ENCODE results near the gene AEBP2.
"Not testable (repeated sequence)": the region's sequence is repeated elsewhere in the genome, so short reads cannot be mapped to it uniquely, and the experiment has no call there.

The AEBP2 gene

DNA sequence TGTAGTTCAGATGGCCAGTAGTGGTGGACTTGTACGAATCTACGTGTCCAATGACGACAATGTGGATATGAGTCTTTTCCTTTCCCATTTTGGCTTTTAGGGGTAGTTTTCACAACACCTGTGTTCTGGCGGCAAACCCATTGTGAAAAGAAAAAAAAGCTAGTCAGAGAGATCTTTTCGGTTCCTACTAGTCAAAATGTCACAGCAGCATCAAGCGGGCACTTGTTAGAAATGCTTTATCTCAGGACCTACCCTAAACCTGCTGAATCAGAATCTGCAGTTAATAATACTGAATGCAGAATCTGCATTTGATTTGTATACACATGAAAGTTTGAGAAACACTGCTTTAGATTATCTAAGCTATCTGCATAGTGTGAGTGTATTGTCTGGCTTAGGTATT, 18.3 kb downstream of the AEBP2 start:
- H3K9me3 ChIP-seq (ENCODE audit: control insufficient read depth, low read length) = no peaks in the 10 kb centered on the region
- H3K27ac ChIP-seq (ENCODE audit: low read depth, low read length, severe bottlenecking) = no peak overlapping the region
- no peak overlapping the region for H3K4me3 ChIP-seq (ENCODE audit: extremely low read depth, insufficient read depth, low read length, poor library complexity, severe bottlenecking)
- no peaks in the 10 kb centered on the region for H3K4me1 ChIP-seq (ENCODE audit: control insufficient read depth, insufficient read depth, low read length, poor library complexity, severe bottlenecking)
- peaks cover 18% of the 10 kb centered on the region for H3K36me3 ChIP-seq (ENCODE audit: control insufficient read depth, insufficient read depth, low read length)
- WGBS, 2 experiments (ENCODE audit: insufficient coverage in 2 of 2) = 96 to 100% methylated on average over 5 to 6 of the region's 6 CpGs

DNA sequence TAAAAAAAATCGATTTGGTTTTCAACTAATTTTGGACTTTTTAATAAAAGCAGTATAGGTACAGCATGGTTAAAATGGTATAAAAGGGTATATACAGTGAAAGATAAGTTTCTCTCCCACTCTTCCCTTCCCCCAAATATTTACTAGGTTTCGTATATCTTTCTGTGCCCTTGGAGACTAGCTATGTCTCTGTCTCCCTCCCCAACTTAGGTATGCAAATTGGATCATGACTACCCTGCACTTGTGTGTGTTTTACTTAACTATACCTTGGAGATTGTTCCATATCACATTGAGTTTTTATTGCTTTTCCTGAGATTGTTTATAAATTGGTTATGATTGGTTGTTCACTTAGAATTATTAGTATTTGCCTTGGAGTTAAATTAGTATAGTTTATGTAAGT, 19.4 kb downstream of the AEBP2 start:
- no peaks in the 10 kb centered on the region for H3K9me3 ChIP-seq (ENCODE audit: control insufficient read depth, low read length)
- no peak overlapping the region for H3K4me3 ChIP-seq (ENCODE audit: extremely low read depth, insufficient read depth, low read length, poor library complexity, severe bottlenecking)
- peaks cover 24% of the 10 kb centered on the region for H3K36me3 ChIP-seq (ENCODE audit: control insufficient read depth, insufficient read depth, low read length)
- H3K4me1 ChIP-seq (ENCODE audit: control insufficient read depth, insufficient read depth, low read length, poor library complexity, severe bottlenecking) = no peaks in the 10 kb centered on the region
- H3K27ac ChIP-seq (ENCODE audit: low read depth, low read length, severe bottlenecking) = no peak overlapping the region
- 100% methylated on average over 1 of the region's 2 CpGs; no CpG with 5 or more reads in 1 of the 2 experiments for WGBS, 2 experiments (ENCODE audit: insufficient coverage in 2 of 2)

DNA sequence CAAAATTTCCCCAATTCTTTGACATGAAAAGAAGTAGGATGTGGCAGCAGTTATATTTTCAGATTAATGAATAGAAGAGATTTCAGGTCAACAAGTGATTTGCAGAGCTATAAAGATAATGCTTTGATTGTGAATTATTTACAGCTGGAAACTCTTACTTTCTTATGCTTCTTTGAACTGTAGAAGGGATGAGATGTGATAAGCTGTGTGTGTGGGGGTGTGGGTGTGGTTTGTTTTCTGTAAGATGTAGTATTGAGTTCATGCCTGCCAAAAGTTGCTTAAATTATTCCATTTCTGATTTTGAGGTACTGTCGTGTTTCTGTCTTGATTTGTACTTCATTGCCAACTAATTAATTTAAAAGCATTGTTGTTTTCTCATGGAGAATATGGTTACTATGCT, 22.7 kb downstream of the AEBP2 start:
- Histone ChIP-seq H3K4me1 (ENCODE audit: control insufficient read depth, insufficient read depth, low read length, poor library complexity, severe bottlenecking) (no peaks in the 10 kb centered on the region), H3K4me3 (ENCODE audit: extremely low read depth, insufficient read depth, low read length, poor library complexity, severe bottlenecking) (no peak overlapping the region), H3K9me3 (ENCODE audit: control insufficient read depth, low read length) (no peaks in the 10 kb centered on the region), H3K27ac (ENCODE audit: low read depth, low read length, severe bottlenecking) (no peak overlapping the region), H3K36me3 (ENCODE audit: control insufficient read depth, insufficient read depth, low read length) (peaks cover 39% of the 10 kb centered on the region)
- no CpG with 5 or more reads among the region's 1 CpG for WGBS, 2 experiments (ENCODE audit: insufficient coverage in 2 of 2)

GRCh38 chr12:19462406-19462805, 23.1 kb downstream of the AEBP2 start:
- peaks cover 42% of the 10 kb centered on the region for H3K36me3 ChIP-seq (ENCODE audit: control insufficient read depth, insufficient read depth, low read length)
- H3K4me3 ChIP-seq (ENCODE audit: extremely low read depth, insufficient read depth, low read length, poor library complexity, severe bottlenecking) = no peak overlapping the region
- 100% methylated on average over 4 of the region's 5 CpGs; no CpG with 5 or more reads in 1 of the 2 experiments for WGBS, 2 experiments (ENCODE audit: insufficient coverage in 2 of 2)

DNA sequence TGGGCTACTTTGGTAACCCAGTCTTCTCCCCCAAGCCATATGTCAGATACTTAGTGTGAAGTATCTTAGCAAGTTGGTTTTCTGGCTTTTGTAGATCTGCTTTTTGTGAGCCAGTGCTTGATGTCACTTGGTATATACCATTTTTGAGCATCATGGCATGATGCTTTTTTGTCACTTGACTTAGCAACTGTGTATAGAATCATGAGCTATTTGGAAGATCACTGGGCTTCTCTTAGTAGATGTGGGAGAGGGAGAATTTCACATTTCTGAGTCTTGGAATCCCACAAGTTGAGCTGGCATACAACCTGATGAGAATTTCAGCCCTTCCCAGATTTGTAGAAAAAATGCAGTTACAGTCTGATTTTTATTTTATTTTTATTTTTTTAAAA, 24.9 kb downstream of the AEBP2 start:
- Histone ChIP-seq H3K4me1 (ENCODE audit: control insufficient read depth, insufficient read depth, low read length, poor library complexity, severe bottlenecking) (no peaks in the 10 kb centered on the region), H3K27ac (ENCODE audit: low read depth, low read length, severe bottlenecking) (no peak overlapping the region), H3K4me3 (ENCODE audit: extremely low read depth, insufficient read depth, low read length, poor library complexity, severe bottlenecking) (no peak overlapping the region), H3K36me3 (ENCODE audit: control insufficient read depth, insufficient read depth, low read length) (peaks cover 59% of the 10 kb centered on the region), H3K9me3 (ENCODE audit: control insufficient read depth, low read length) (no peaks in the 10 kb centered on the region)

More at GRCh38 chr12:19462406-19462805, 23.1 kb downstream of the AEBP2 start:
- no peaks in the 10 kb centered on the region for H3K9me3 ChIP-seq (ENCODE audit: control insufficient read depth, low read length)
- H3K27ac ChIP-seq (ENCODE audit: low read depth, low read length, severe bottlenecking) = no peak overlapping the region
- H3K4me1 ChIP-seq (ENCODE audit: control insufficient read depth, insufficient read depth, low read length, poor library complexity, severe bottlenecking) = no peaks in the 10 kb centered on the region

- Histone ChIP-seq H3K4me1 (ENCODE audit: control insufficient read depth, insufficient read depth, low read length, poor library complexity, severe bottlenecking) (no peaks in the 10 kb centered on the region), H3K4me3 (ENCODE audit: extremely low read depth, insufficient read depth, low read length, poor library complexity, severe bottlenecking) (no peak overlapping the region), H3K9me3 (ENCODE audit: control insufficient read depth, low read length) (no peaks in the 10 kb centered on the region), H3K36me3 (ENCODE audit: control insufficient read depth, insufficient read depth, low read length) (peaks cover 64% of the 10 kb centered on the region), H3K27ac (ENCODE audit: low read depth, low read length, severe bottlenecking) (no peak overlapping the region)
- 80 to 93% methylated on average over 4 to 5 of the region's 6 CpGs for WGBS, 2 experiments (ENCODE audit: insufficient coverage in 2 of 2)
Observed at GRCh38 chr12:19465711-19466110, 26.4 kb downstream of the AEBP2 start.

- Histone ChIP-seq H3K9me3 (ENCODE audit: control insufficient read depth, low read length) (no peaks in the 10 kb centered on the region), H3K4me1 (ENCODE audit: control insufficient read depth, insufficient read depth, low read length, poor library complexity, severe bottlenecking) (no peaks in the 10 kb centered on the region), H3K4me3 (ENCODE audit: extremely low read depth, insufficient read depth, low read length, poor library complexity, severe bottlenecking) (no peak overlapping the region), H3K27ac (ENCODE audit: low read depth, low read length, severe bottlenecking) (no peak overlapping the region), H3K36me3 (ENCODE audit: control insufficient read depth, insufficient read depth, low read length) (peaks cover 52% of the 10 kb centered on the region)
Observed at GRCh38 chr12:19474147-19474546, 34.9 kb downstream of the AEBP2 start.

GRCh38 chr12:19475884-19476505, 36.7 kb downstream of the AEBP2 start:
- H3K4me1 ChIP-seq (ENCODE audit: control insufficient read depth, insufficient read depth, low read length, poor library complexity, severe bottlenecking); H3K9me3 ChIP-seq (ENCODE audit: control insufficient read depth, low read length); H3K4me3 ChIP-seq (ENCODE audit: extremely low read depth, insufficient read depth, low read length, poor library complexity, severe bottlenecking); H3K27ac ChIP-seq (ENCODE audit: low read depth, low read length, severe bottlenecking): not testable (repeated sequence)
- WGBS, 2 experiments (ENCODE audit: insufficient coverage in 2 of 2) = 97 to 98% methylated on average over 4 of the region's 4 CpGs
- H3K36me3 ChIP-seq (ENCODE audit: control insufficient read depth, insufficient read depth, low read length) = peaks cover 59% of the 10 kb centered on the region

- WGBS, 2 experiments (ENCODE audit: insufficient coverage in 2 of 2) = 87 to 97% methylated on average over 5 to 6 of the region's 8 CpGs
- Histone ChIP-seq H3K4me1 (ENCODE audit: control insufficient read depth, insufficient read depth, low read length, poor library complexity, severe bottlenecking) (peaks cover 2% of the 10 kb centered on the region), H3K27ac (ENCODE audit: low read depth, low read length, severe bottlenecking) (no peak overlapping the region), H3K9me3 (ENCODE audit: control insufficient read depth, low read length) (no peaks in the 10 kb centered on the region), H3K4me3 (ENCODE audit: extremely low read depth, insufficient read depth, low read length, poor library complexity, severe bottlenecking) (no peak overlapping the region), H3K36me3 (ENCODE audit: control insufficient read depth, insufficient read depth, low read length) (peaks cover 56% of the 10 kb centered on the region)
Observed at GRCh38 chr12:19477071-19477470, 37.8 kb downstream of the AEBP2 start.

DNA sequence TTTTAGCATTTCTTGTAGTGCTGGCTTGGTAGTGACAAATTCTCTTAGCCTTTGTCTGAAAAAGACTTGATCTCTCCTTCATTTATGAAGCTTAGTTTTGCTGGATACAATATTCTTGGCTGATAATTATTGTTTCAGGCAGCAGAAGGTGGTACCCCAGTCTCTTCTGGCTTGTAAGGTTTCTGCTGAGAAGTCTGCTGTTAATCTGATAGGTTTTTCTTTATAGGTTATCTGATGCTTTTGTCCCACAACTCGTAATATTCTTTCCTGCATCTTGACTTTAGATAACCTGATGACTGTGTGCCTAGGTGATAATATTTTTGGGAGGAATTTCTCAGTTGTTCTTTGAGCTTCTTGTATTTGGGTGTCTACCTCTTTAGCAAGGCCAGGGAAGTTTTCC, 41.2 kb downstream of the AEBP2 start:
- peaks cover 38% of the 10 kb centered on the region for H3K36me3 ChIP-seq (ENCODE audit: control insufficient read depth, insufficient read depth, low read length)
- no CpG with 5 or more reads among the region's 1 CpG for WGBS, 2 experiments (ENCODE audit: insufficient coverage in 2 of 2)
- H3K4me3 ChIP-seq (ENCODE audit: extremely low read depth, insufficient read depth, low read length, poor library complexity, severe bottlenecking) = no peak overlapping the region
- H3K27ac ChIP-seq (ENCODE audit: low read depth, low read length, severe bottlenecking) = no peak overlapping the region
- H3K9me3 ChIP-seq (ENCODE audit: control insufficient read depth, low read length) = no peaks in the 10 kb centered on the region
- peaks cover 9% of the 10 kb centered on the region for H3K4me1 ChIP-seq (ENCODE audit: control insufficient read depth, insufficient read depth, low read length, poor library complexity, severe bottlenecking)

GRCh38 chr12:19482036-19482435, 42.7 kb downstream of the AEBP2 start:
- no peak overlapping the region for H3K4me3 ChIP-seq (ENCODE audit: extremely low read depth, insufficient read depth, low read length, poor library complexity, severe bottlenecking)
- no peaks in the 10 kb centered on the region for H3K9me3 ChIP-seq (ENCODE audit: control insufficient read depth, low read length)
- 94 to 100% methylated on average over 3 of the region's 3 CpGs for WGBS, 2 experiments (ENCODE audit: insufficient coverage in 2 of 2)
- peaks cover 33% of the 10 kb centered on the region for H3K36me3 ChIP-seq (ENCODE audit: control insufficient read depth, insufficient read depth, low read length)
- peaks cover 9% of the 10 kb centered on the region for H3K4me1 ChIP-seq (ENCODE audit: control insufficient read depth, insufficient read depth, low read length, poor library complexity, severe bottlenecking)
- no peak overlapping the region for H3K27ac ChIP-seq (ENCODE audit: low read depth, low read length, severe bottlenecking)
